ENCODE results near the gene HORMAD1. TPM values are rescaled to one million over a fixed set of nuclear protein-coding genes. Genes with fewer than 3 reads are reported as not detected.
"Not testable (repeated sequence)": the region's sequence is repeated elsewhere in the genome, so short reads cannot be mapped to it uniquely, and the experiment has no call there.

The HORMAD1 gene
- total RNA-seq, result not detected in 2 replicates

GRCh38 chr1:150720703-150721102 lies at the start of gene HORMAD1:
Gene HORMAD1, minus strand, starts transcription at chr1:150720895. Its CDS starts 1,390 bp downstream, at chr1:150719505.
- Mint-ChIP-seq H3K27ac (no peak within 1 kb of the TSS), H3K36me3 (ENCODE audit: low read depth) (peaks cover 2% of the 10 kb centered on the region), H3K4me3 (no peak within 1 kb of the TSS), H3K27me3 (ENCODE audit: insufficient read depth) (peaks cover 5% of the 10 kb centered on the region), H3K4me1 (ENCODE audit: low read depth) (no peaks in the 10 kb centered on the region), H3K9me3 (no peaks in the 10 kb centered on the region)
- no peak for DNase-seq (ENCODE audit: low spot score)
- intact Hi-C loops (cut with micrococcal nuclease), result no loop called here

DNA sequence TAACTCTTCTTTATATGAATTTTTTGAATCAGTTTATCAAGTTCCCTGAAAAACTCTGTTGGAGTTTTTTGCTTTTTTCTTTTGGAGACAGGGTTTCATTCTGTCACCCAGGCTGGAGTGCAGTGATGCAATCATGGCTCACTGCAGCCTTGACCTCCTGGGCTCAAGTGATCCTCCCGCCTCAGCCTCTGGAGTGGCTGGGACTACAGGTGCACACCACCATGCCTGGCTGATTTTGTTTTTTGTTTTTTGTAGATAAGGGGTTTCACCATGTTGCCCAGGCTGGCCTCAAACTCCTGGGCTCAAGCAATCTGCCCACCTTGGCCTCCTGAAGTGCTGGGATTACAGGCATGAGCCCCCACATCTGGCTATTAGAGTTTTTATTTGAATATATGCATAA lies 47.0 kb upstream of the HORMAD1 start:
- peaks cover 20% of the 10 kb centered on the region for H3K27me3 Mint-ChIP-seq (ENCODE audit: insufficient read depth)
- H3K4me1 Mint-ChIP-seq (ENCODE audit: low read depth), result peaks cover 50% of the 10 kb centered on the region
- H3K27ac Mint-ChIP-seq; H3K4me3 Mint-ChIP-seq; H3K9me3 Mint-ChIP-seq; DNase-seq (ENCODE audit: low spot score); H3K36me3 Mint-ChIP-seq (ENCODE audit: low read depth): not testable (repeated sequence)
- intact Hi-C loops (cut with micrococcal nuclease), result loop anchor here (5.0 kb wide), 2 partner anchors 75 to 200 kb away; no protein-coding TSS in a partner anchor

DNA sequence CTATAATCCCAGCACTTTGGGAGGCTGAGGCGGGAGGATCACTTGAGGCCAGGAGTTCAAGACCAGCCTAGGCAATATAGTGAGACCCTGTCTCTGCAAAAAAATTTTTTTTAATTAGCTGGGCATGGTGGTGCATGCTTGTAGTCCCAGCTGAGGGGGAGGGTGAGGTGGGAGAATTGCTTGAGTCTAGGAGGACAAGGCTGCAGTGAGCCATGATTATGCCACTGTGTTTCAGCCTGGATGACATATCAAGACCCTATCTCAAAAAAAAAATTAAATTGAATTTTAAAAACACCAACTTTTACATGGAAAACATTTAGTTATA lies 45.2 kb upstream of the HORMAD1 start:
- H3K9me3 Mint-ChIP-seq; DNase-seq (ENCODE audit: low spot score): not testable (repeated sequence)
- intact Hi-C loops (cut with micrococcal nuclease), result loop anchor here (1.0 to 5.0 kb wide), 5 partner anchors 69 to 199 kb away; partner anchors contain the start of genes ENSA and GOLPH3L
- peaks cover 43% of the 10 kb centered on the region for H3K4me1 Mint-ChIP-seq (ENCODE audit: low read depth)
- H3K4me3 Mint-ChIP-seq, result peak overlapping the region; percentile 92
- peaks cover 19% of the 10 kb centered on the region for H3K36me3 Mint-ChIP-seq (ENCODE audit: low read depth)
- peak overlapping the region; percentile 94 for H3K27ac Mint-ChIP-seq
- H3K27me3 Mint-ChIP-seq (ENCODE audit: insufficient read depth), result peaks cover 16% of the 10 kb centered on the region

DNA sequence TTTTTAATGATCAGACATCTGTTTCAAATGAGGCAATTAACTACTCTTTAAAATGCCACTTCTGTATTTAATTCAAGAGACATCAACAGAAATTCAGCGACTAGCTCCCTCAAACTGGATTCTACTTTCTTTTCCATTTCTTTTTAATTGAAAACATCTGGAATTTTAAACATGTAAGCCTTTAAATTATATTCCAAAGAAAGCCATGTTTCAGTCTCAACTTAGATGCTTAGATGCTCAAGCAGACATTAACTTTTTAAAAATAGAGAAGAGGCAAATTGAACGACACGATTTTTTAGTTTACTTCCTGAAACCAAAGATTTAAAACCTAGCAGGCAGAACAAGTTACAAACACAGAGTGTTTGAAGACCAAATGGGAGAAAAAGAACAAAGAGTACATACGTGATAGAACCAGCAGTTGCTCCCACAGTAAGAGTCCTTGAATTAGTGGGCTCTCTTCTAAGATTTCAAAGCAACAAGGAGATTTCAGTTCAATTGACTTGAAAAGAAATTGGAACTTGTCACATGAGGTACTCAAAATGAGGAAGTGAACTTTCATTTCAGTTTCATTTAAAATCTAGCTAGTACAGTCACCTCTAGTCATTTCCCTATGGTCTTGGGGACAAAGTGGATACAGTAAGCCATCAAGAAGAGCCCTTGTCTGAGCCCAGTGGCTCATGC lies 44.7 kb upstream of the HORMAD1 start, which contains the start of gene CTSS:
TSS of gene CTSS (minus strand) at position 483 of the 681 bp plus-strand sequence. CDS start 1,015 bp downstream, outside the sequence.
- intact Hi-C loops (cut with micrococcal nuclease), result loop anchor here (1.0 to 5.0 kb wide), 5 partner anchors 68 to 198 kb away; partner anchors contain the start of genes ENSA and GOLPH3L
- Mint-ChIP-seq H3K36me3 (ENCODE audit: low read depth) (peaks cover 22% of the 10 kb centered on the region), H3K4me1 (ENCODE audit: low read depth) (peaks cover 40% of the 10 kb centered on the region), H3K27me3 (ENCODE audit: insufficient read depth) (peaks cover 13% of the 10 kb centered on the region), H3K4me3 (peak within 1 kb of the TSS; percentile 92), H3K27ac (peak within 1 kb of the TSS; percentile 94), H3K9me3 (peaks cover 2% of the 10 kb centered on the region)
- DNase-seq (ENCODE audit: low spot score), result no peak

GRCh38 chr1:150764617-150765101 lies 44.0 kb upstream of the HORMAD1 start:
- Mint-ChIP-seq H3K9me3 (peaks cover 6% of the 10 kb centered on the region), H3K27ac (peak overlapping the region; percentile 94), H3K27me3 (ENCODE audit: insufficient read depth) (peaks cover 9% of the 10 kb centered on the region), H3K36me3 (ENCODE audit: low read depth) (peaks cover 26% of the 10 kb centered on the region), H3K4me1 (ENCODE audit: low read depth) (peaks cover 43% of the 10 kb centered on the region), H3K4me3 (peak overlapping the region; percentile 92)
- DNase-seq (ENCODE audit: low spot score), result no peak
- intact Hi-C loops (cut with micrococcal nuclease), result loop anchor here (1.0 to 5.0 kb wide), 5 partner anchors 67 to 197 kb away; partner anchors contain the start of genes ENSA and GOLPH3L

DNA sequence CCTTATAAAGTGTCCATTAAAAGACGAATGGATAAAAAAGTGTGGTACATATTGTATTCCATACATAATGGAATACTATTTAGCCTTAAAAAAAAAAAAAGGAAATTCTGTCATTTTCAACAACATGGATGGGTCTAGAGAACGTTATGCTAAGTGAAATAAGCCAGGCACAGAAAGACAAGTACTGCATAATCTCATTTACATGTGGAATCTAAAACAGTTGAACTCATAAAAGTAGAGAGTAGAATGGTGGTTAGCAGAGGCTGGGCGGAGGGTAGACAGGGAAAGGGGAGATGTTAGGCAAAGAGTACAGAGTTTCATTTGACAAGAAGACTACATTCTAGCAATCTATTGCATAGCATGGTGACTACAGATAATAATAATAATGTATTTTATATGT lies 42.3 kb upstream of the HORMAD1 start:
- peaks cover 6% of the 10 kb centered on the region for H3K9me3 Mint-ChIP-seq
- no peak overlapping the region for H3K27ac Mint-ChIP-seq
- H3K36me3 Mint-ChIP-seq (ENCODE audit: low read depth), result peaks cover 26% of the 10 kb centered on the region
- no peak for DNase-seq (ENCODE audit: low spot score)
- peaks cover 6% of the 10 kb centered on the region for H3K27me3 Mint-ChIP-seq (ENCODE audit: insufficient read depth)
- peaks cover 43% of the 10 kb centered on the region for H3K4me1 Mint-ChIP-seq (ENCODE audit: low read depth)
- peak overlapping the region; percentile 13 for H3K4me3 Mint-ChIP-seq
- intact Hi-C loops (cut with micrococcal nuclease), result no loop called here

DNA sequence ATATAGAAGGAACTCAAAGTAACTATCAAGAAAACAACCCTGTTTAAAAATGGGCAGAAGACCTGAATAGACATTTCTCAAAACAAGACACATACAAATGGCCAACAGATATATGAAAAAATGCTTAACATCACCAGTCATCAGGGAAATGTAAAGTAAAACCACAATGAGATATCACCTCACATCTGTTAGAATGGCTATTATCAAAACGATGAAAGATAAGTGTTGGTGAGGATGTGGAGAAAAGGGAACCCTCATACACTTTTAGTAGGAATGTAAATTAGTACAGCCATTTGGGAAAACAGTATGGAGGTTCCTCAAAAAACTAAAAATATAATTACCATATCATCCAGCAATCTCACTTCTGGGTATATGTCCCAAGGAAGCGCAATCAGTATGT lies 41.9 kb upstream of the HORMAD1 start:
- H3K4me3 Mint-ChIP-seq, result peak overlapping the region; percentile 13
- peaks cover 28% of the 10 kb centered on the region for H3K36me3 Mint-ChIP-seq (ENCODE audit: low read depth)
- H3K4me1 Mint-ChIP-seq (ENCODE audit: low read depth), result peaks cover 43% of the 10 kb centered on the region

GRCh38 chr1:150761801-150762200 lies 41.1 kb upstream of the HORMAD1 start:
- no peak overlapping the region for H3K27ac Mint-ChIP-seq
- no peak overlapping the region for H3K4me3 Mint-ChIP-seq

More for the DNA sequence above, 41.9 kb upstream of the HORMAD1 start:
- H3K9me3 Mint-ChIP-seq, result peaks cover 6% of the 10 kb centered on the region
- no peak for DNase-seq (ENCODE audit: low spot score)
- intact Hi-C loops (cut with micrococcal nuclease), result no loop called here
- no peak overlapping the region for H3K27ac Mint-ChIP-seq
- peaks cover under 1% of the 10 kb centered on the region for H3K27me3 Mint-ChIP-seq (ENCODE audit: insufficient read depth)

DNA sequence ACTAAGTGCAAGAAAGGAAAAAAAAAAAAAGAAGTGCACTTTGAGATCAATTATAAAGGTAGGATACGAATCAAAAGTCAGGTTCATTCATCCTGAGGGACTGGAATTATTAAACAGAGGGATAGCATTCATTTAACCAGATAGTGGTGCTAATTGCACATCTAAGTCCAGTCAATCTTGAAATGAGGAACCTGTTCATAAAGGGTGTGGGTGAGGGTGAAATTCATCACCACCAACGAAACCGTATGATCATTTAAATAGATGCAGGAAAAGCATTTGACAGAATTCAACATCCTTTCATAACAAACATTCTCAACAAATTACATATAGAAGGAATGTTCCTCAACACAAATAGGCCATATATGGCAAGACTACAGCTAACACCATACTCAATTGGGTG lies 39.3 kb upstream of the HORMAD1 start:
- no peaks in the 10 kb centered on the region for H3K27me3 Mint-ChIP-seq (ENCODE audit: insufficient read depth)
- no peak overlapping the region for H3K27ac Mint-ChIP-seq
- H3K36me3 Mint-ChIP-seq (ENCODE audit: low read depth), result peaks cover 33% of the 10 kb centered on the region

More at GRCh38 chr1:150761801-150762200, 41.1 kb upstream of the HORMAD1 start:
- DNase-seq (ENCODE audit: low spot score), result no peak
- intact Hi-C loops (cut with micrococcal nuclease), result no loop called here
- Mint-ChIP-seq H3K36me3 (ENCODE audit: low read depth) (peaks cover 32% of the 10 kb centered on the region), H3K9me3 (peaks cover 6% of the 10 kb centered on the region), H3K27me3 (ENCODE audit: insufficient read depth) (no peaks in the 10 kb centered on the region), H3K4me1 (ENCODE audit: low read depth) (peaks cover 43% of the 10 kb centered on the region)

GRCh38 chr1:150753416-150753815 lies 32.7 kb upstream of the HORMAD1 start:
- H3K27me3 Mint-ChIP-seq (ENCODE audit: insufficient read depth), result no peaks in the 10 kb centered on the region
- H3K9me3 Mint-ChIP-seq, result no peaks in the 10 kb centered on the region
- no peaks in the 10 kb centered on the region for H3K4me1 Mint-ChIP-seq (ENCODE audit: low read depth)
- H3K36me3 Mint-ChIP-seq (ENCODE audit: low read depth), result peaks cover 23% of the 10 kb centered on the region
- no peak overlapping the region for H3K4me3 Mint-ChIP-seq
- H3K27ac Mint-ChIP-seq, result no peak overlapping the region
- DNase-seq (ENCODE audit: low spot score), result no peak
- intact Hi-C loops (cut with micrococcal nuclease), result no loop called here

More for the DNA sequence above, 39.3 kb upstream of the HORMAD1 start:
- intact Hi-C loops (cut with micrococcal nuclease), result no loop called here
- no peak overlapping the region for H3K4me3 Mint-ChIP-seq
- peaks cover 6% of the 10 kb centered on the region for H3K9me3 Mint-ChIP-seq
- no peak for DNase-seq (ENCODE audit: low spot score)
- peaks cover 36% of the 10 kb centered on the region for H3K4me1 Mint-ChIP-seq (ENCODE audit: low read depth)

- peaks cover 16% of the 10 kb centered on the region for H3K36me3 Mint-ChIP-seq (ENCODE audit: low read depth)
- H3K4me3 Mint-ChIP-seq, result no peak overlapping the region
- intact Hi-C loops (cut with micrococcal nuclease), result no loop called here
Measured at GRCh38 chr1:150751443-150751842, 30.7 kb upstream of the HORMAD1 start.

GRCh38 chr1:150749720-150750311 lies 29.1 kb upstream of the HORMAD1 start:
- Mint-ChIP-seq H3K4me3 (no peak overlapping the region), H3K4me1 (ENCODE audit: low read depth) (no peaks in the 10 kb centered on the region), H3K36me3 (ENCODE audit: low read depth) (peaks cover 15% of the 10 kb centered on the region), H3K27ac (no peak overlapping the region), H3K9me3 (no peaks in the 10 kb centered on the region), H3K27me3 (ENCODE audit: insufficient read depth) (no peaks in the 10 kb centered on the region)
- no peak for DNase-seq (ENCODE audit: low spot score)
- intact Hi-C loops (cut with micrococcal nuclease), result no loop called here

More at GRCh38 chr1:150751443-150751842, 30.7 kb upstream of the HORMAD1 start:
- Mint-ChIP-seq H3K4me1 (ENCODE audit: low read depth) (no peaks in the 10 kb centered on the region), H3K27ac (no peak overlapping the region), H3K9me3 (no peaks in the 10 kb centered on the region), H3K27me3 (ENCODE audit: insufficient read depth) (no peaks in the 10 kb centered on the region)
- no peak for DNase-seq (ENCODE audit: low spot score)

Measured in activated T-helper 1 cell treated with anti-CD3 and anti-CD28 coated beads, Interleukin-12 subunit alpha, Interleukin-12 subunit beta, Interleukin-2, Interleukin-4 antibody, amounts not matched to agents 30 ng/mL and 10 ng/mL and 1 ng/mL, durations not matched to agents 14 hours and 24 hours and 36 hours (primary cell).